ENCODE data around the gene KMT2D. TPM values are rescaled to one million over a fixed set of nuclear protein-coding genes. Genes with fewer than 3 reads are reported as not detected.

KMT2D gene
- total and polyA plus RNA-seq, 4 donors: 11.5 to 97.4 (median 51.5) TPM

- H3K27ac ChIP-seq (ENCODE audit: low read depth in 1 of 2, low read length in 2 of 2): no peak overlapping the region
- peaks cover 0 to 26% of the 10 kb centered on the region in 2 donors for H3K36me3 ChIP-seq (ENCODE audit: control insufficient read depth in 1 of 2, insufficient read depth in 2 of 2, low read length in 1 of 2)
- WGBS, 2 donors: 75 to 81% methylated on average over 4 of the region's 4 CpGs
- H3K9me3 ChIP-seq (ENCODE audit: control insufficient read depth, low read length): no peaks in the 10 kb centered on the region
- intact Hi-C loops (cut with DNase I): no loop called here
- no peak overlapping the region for H3K4me3 ChIP-seq (ENCODE audit: low read length in 2 of 2)
- H3K4me1 ChIP-seq (ENCODE audit: control insufficient read depth in 1 of 2, insufficient read depth in 2 of 2, low read length in 2 of 2): no peaks in the 10 kb centered on the region
- DNase-seq: no peak
- H3K27me3 ChIP-seq (ENCODE audit: control insufficient read depth in 1 of 2, insufficient read depth in 2 of 2, low read length in 1 of 2): no peaks in the 10 kb centered on the region
- no peak for ATAC-seq (ENCODE audit: low FRiP score)
Measured at GRCh38 chr12:49036029-49036428, 24.6 kb downstream of the KMT2D start.

- DNase-seq (peak in 1 of 2 donors; percentile 38), ATAC-seq (ENCODE audit: low FRiP score) (no peak)
- Histone ChIP-seq H3K27me3 (ENCODE audit: control insufficient read depth in 1 of 2, insufficient read depth in 2 of 2, low read length in 1 of 2) (no peaks in the 10 kb centered on the region), H3K27ac (ENCODE audit: low read depth in 1 of 2, low read length in 2 of 2) (no peak overlapping the region), H3K4me3 (ENCODE audit: low read length in 2 of 2) (no peak overlapping the region), H3K9me3 (ENCODE audit: control insufficient read depth, low read length) (no peaks in the 10 kb centered on the region), H3K36me3 (ENCODE audit: control insufficient read depth in 1 of 2, insufficient read depth in 2 of 2, low read length in 1 of 2) (peaks cover 0 to 26% of the 10 kb centered on the region in 2 donors), H3K4me1 (ENCODE audit: control insufficient read depth in 1 of 2, insufficient read depth in 2 of 2, low read length in 2 of 2) (no peaks in the 10 kb centered on the region)
- WGBS, 2 donors: 78 to 82% methylated on average over 4 of the region's 4 CpGs
- intact Hi-C loops (cut with DNase I): no loop called here
Measured at GRCh38 chr12:49034286-49034622, 26.3 kb downstream of the KMT2D start.

- intact Hi-C loops (cut with DNase I): no loop called here
Measured at GRCh38 chr12:49033611-49034285, 26.8 kb downstream of the KMT2D start.

GRCh38 chr12:49032679-49033447, 27.7 kb downstream of the KMT2D start:
- no peaks in the 10 kb centered on the region for H3K27me3 ChIP-seq (ENCODE audit: control insufficient read depth in 1 of 2, insufficient read depth in 2 of 2, low read length in 1 of 2)
- H3K4me3 ChIP-seq (ENCODE audit: low read length in 2 of 2): no peak overlapping the region
- WGBS, 2 donors: 76 to 81% methylated on average over 3 of the region's 3 CpGs
- no peaks in the 10 kb centered on the region for H3K9me3 ChIP-seq (ENCODE audit: control insufficient read depth, low read length)
- DNase-seq (peak in 1 of 2 donors; percentile 40), ATAC-seq (ENCODE audit: low FRiP score) (no peak)
- H3K27ac ChIP-seq (ENCODE audit: low read depth in 1 of 2, low read length in 2 of 2): no peak overlapping the region
- intact Hi-C loops (cut with DNase I): no loop called here
- no peaks in the 10 kb centered on the region for H3K4me1 ChIP-seq (ENCODE audit: control insufficient read depth in 1 of 2, insufficient read depth in 2 of 2, low read length in 2 of 2)
- H3K36me3 ChIP-seq (ENCODE audit: control insufficient read depth in 1 of 2, insufficient read depth in 2 of 2, low read length in 1 of 2): peaks cover 0 to 22% of the 10 kb centered on the region in 2 donors

More at GRCh38 chr12:49033611-49034285, 26.8 kb downstream of the KMT2D start:
- Histone ChIP-seq H3K9me3 (ENCODE audit: control insufficient read depth, low read length) (no peaks in the 10 kb centered on the region), H3K36me3 (ENCODE audit: control insufficient read depth in 1 of 2, insufficient read depth in 2 of 2, low read length in 1 of 2) (peaks cover 0 to 25% of the 10 kb centered on the region in 2 donors), H3K27ac (ENCODE audit: low read depth in 1 of 2, low read length in 2 of 2) (no peak overlapping the region), H3K4me1 (ENCODE audit: control insufficient read depth in 1 of 2, insufficient read depth in 2 of 2, low read length in 2 of 2) (no peaks in the 10 kb centered on the region), H3K4me3 (ENCODE audit: low read length in 2 of 2) (no peak overlapping the region), H3K27me3 (ENCODE audit: control insufficient read depth in 1 of 2, insufficient read depth in 2 of 2, low read length in 1 of 2) (no peaks in the 10 kb centered on the region)
- 56 to 61% methylated on average over 12 of the region's 12 CpGs for WGBS, 2 donors
- DNase-seq: peak in 1 of 2 donors; percentile 45
- ATAC-seq (ENCODE audit: low FRiP score): no peak

- DNase-seq (peak in 1 of 2 donors; percentile 35), ATAC-seq (ENCODE audit: low FRiP score) (no peak)
- Histone ChIP-seq H3K9me3 (ENCODE audit: control insufficient read depth, low read length) (no peaks in the 10 kb centered on the region), H3K36me3 (ENCODE audit: control insufficient read depth in 1 of 2, insufficient read depth in 2 of 2, low read length in 1 of 2) (peaks cover 0 to 21% of the 10 kb centered on the region in 2 donors), H3K4me1 (ENCODE audit: control insufficient read depth in 1 of 2, insufficient read depth in 2 of 2, low read length in 2 of 2) (no peaks in the 10 kb centered on the region), H3K4me3 (ENCODE audit: low read length in 2 of 2) (no peak overlapping the region), H3K27ac (ENCODE audit: low read depth in 1 of 2, low read length in 2 of 2) (no peak overlapping the region), H3K27me3 (ENCODE audit: control insufficient read depth in 1 of 2, insufficient read depth in 2 of 2, low read length in 1 of 2) (no peaks in the 10 kb centered on the region)
- 64 to 67% methylated on average over 4 of the region's 4 CpGs for WGBS, 2 donors
- intact Hi-C loops (cut with DNase I): no loop called here
Measured at GRCh38 chr12:49032276-49032675, 28.3 kb downstream of the KMT2D start.

GRCh38 chr12:49031573-49032161, 28.9 kb downstream of the KMT2D start:
- Histone ChIP-seq H3K36me3 (ENCODE audit: control insufficient read depth in 1 of 2, insufficient read depth in 2 of 2, low read length in 1 of 2) (peaks cover 2 to 20% of the 10 kb centered on the region in 2 donors), H3K27ac (ENCODE audit: low read depth in 1 of 2, low read length in 2 of 2) (no peak overlapping the region), H3K4me3 (ENCODE audit: low read length in 2 of 2) (no peak overlapping the region), H3K4me1 (ENCODE audit: control insufficient read depth in 1 of 2, insufficient read depth in 2 of 2, low read length in 2 of 2) (no peaks in the 10 kb centered on the region), H3K27me3 (ENCODE audit: control insufficient read depth in 1 of 2, insufficient read depth in 2 of 2, low read length in 1 of 2) (no peaks in the 10 kb centered on the region), H3K9me3 (ENCODE audit: control insufficient read depth, low read length) (no peaks in the 10 kb centered on the region)
- ATAC-seq (ENCODE audit: low FRiP score) (no peak), DNase-seq (peak in 1 of 2 donors; percentile 45)
- 87 to 93% methylated on average over 8 of the region's 8 CpGs for WGBS, 2 donors
- intact Hi-C loops (cut with DNase I): no loop called here

GRCh38 chr12:49030714-49031572, 29.7 kb downstream of the KMT2D start:
- no peaks in the 10 kb centered on the region for H3K4me1 ChIP-seq (ENCODE audit: control insufficient read depth in 1 of 2, insufficient read depth in 2 of 2, low read length in 2 of 2)
- 91 to 92% methylated on average over 19 of the region's 19 CpGs for WGBS, 2 donors
- no peaks in the 10 kb centered on the region for H3K27me3 ChIP-seq (ENCODE audit: control insufficient read depth in 1 of 2, insufficient read depth in 2 of 2, low read length in 1 of 2)
- DNase-seq (peak in 1 of 2 donors; percentile 45), ATAC-seq (ENCODE audit: low FRiP score) (no peak)
- peaks cover 2 to 26% of the 10 kb centered on the region in 2 donors for H3K36me3 ChIP-seq (ENCODE audit: control insufficient read depth in 1 of 2, insufficient read depth in 2 of 2, low read length in 1 of 2)
- no peaks in the 10 kb centered on the region for H3K9me3 ChIP-seq (ENCODE audit: control insufficient read depth, low read length)
- H3K27ac ChIP-seq (ENCODE audit: low read depth in 1 of 2, low read length in 2 of 2): no peak overlapping the region
- no peak overlapping the region for H3K4me3 ChIP-seq (ENCODE audit: low read length in 2 of 2)
- intact Hi-C loops (cut with DNase I): no loop called here

- ATAC-seq (ENCODE audit: low FRiP score) (no peak), DNase-seq (peak in 1 of 2 donors; percentile 29)
- H3K9me3 ChIP-seq (ENCODE audit: control insufficient read depth, low read length): no peaks in the 10 kb centered on the region
- H3K27ac ChIP-seq (ENCODE audit: low read depth in 1 of 2, low read length in 2 of 2): no peak overlapping the region
- no peaks in the 10 kb centered on the region for H3K27me3 ChIP-seq (ENCODE audit: control insufficient read depth in 1 of 2, insufficient read depth in 2 of 2, low read length in 1 of 2)
- intact Hi-C loops (cut with DNase I): no loop called here
- H3K4me1 ChIP-seq (ENCODE audit: control insufficient read depth in 1 of 2, insufficient read depth in 2 of 2, low read length in 2 of 2): no peaks in the 10 kb centered on the region
- H3K36me3 ChIP-seq (ENCODE audit: control insufficient read depth in 1 of 2, insufficient read depth in 2 of 2, low read length in 1 of 2): peaks cover 2 to 27% of the 10 kb centered on the region in 2 donors
- H3K4me3 ChIP-seq (ENCODE audit: low read length in 2 of 2): no peak overlapping the region
- WGBS, 2 donors: 83 to 87% methylated on average over 8 of the region's 8 CpGs
Measured at GRCh38 chr12:49030119-49030518, 30.5 kb downstream of the KMT2D start.
